ENCODE results near the gene INPP5B. TPM values are rescaled to one million over a fixed set of nuclear protein-coding genes. Genes with fewer than 3 reads are reported as not detected.
A peak's percentile ranks its signal among the peaks of the same experiment; 100 is the strongest.

The INPP5B gene
- total and polyA plus RNA-seq, 9 of the 15 experiments (the other 6 are each of a cell fraction or from before 2014, with no cell fraction given), result 14.1 to 28.7 (median 20.9) TPM

DNA sequence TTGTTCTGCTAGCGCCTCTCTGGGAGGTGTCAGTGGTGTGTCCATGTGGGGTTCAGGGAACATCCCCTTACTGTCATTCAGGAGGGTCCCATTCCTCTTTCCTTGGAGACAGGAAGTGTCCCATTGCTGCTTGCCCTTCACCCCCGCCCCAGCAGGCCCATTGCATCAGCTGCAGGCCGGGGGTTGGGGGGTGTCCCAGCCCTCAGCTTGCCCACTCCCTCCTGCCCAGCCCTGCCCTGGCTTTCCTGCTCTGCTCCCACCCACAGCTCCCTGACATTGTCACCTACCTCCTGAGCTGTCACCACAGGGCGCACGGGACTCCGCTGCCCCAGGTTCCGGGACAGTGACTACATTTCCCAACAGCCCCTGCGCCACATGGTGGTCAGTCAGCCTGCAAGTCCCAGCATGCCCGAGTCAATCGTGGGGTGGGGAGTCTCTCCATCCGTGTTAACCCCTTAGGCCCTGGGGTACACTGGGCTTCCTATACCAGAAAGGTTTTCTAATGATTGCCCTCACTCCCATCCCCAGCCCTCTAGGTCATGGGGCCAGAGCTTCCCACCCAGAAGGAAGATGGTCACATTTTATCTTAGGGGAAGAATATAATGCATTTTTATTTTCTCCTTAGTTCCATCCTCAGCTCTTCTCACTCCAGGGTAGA lies at the start of gene INPP5B (continued):
- TF ChIP-seq, protein P1, sequence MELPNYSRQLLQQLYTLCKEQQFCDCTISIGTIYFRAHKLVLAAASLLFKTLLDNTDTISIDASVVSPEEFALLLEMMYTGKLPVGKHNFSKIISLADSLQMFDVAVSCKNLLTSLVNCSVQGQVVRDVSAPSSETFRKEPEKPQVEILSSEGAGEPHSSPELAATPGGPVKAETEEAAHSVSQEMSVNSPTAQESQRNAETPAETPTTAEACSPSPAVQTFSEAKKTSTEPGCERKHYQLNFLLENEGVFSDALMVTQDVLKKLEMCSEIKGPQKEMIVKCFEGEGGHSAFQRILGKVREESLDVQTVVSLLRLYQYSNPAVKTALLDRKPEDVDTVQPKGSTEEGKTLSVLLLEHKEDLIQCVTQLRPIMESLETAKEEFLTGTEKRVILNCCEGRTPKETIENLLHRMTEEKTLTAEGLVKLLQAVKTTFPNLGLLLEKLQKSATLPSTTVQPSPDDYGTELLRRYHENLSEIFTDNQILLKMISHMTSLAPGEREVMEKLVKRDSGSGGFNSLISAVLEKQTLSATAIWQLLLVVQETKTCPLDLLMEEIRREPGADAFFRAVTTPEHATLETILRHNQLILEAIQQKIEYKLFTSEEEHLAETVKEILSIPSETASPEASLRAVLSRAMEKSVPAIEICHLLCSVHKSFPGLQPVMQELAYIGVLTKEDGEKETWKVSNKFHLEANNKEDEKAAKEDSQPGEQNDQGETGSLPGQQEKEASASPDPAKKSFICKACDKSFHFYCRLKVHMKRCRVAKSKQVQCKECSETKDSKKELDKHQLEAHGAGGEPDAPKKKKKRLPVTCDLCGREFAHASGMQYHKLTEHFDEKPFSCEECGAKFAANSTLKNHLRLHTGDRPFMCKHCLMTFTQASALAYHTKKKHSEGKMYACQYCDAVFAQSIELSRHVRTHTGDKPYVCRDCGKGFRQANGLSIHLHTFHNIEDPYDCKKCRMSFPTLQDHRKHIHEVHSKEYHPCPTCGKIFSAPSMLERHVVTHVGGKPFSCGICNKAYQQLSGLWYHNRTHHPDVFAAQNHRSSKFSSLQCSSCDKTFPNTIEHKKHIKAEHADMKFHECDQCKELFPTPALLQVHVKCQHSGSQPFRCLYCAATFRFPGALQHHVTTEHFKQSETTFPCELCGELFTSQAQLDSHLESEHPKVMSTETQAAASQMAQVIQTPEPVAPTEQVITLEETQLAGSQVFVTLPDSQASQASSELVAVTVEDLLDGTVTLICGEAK (IDR thresholded peaks at IDR 0.05), result peak; percentile 76
- TF ChIP-seq, protein P1 (CRISPR knock-in tag; IDR thresholded peaks at IDR 0.05), result no peak
- TF ChIP-seq NR2C2 (CRISPR knock-in tag; IDR thresholded peaks at IDR 0.05), result no peak
- TF ChIP-seq NR2C2 (tag; IDR thresholded peaks at IDR 0.05), result peak; percentile 88
- no peak for TF ChIP-seq PRMT5 (CRISPR knock-in tag; IDR thresholded peaks at IDR 0.05)
- no peak for TF ChIP-seq NFATC3 (IDR thresholded peaks at IDR 0.05)
- peak; percentile 72 for TF ChIP-seq FOXJ2 (tag; IDR thresholded peaks at IDR 0.05)
- no peak for TF ChIP-seq ZNF354B (CRISPR knock-in tag; IDR thresholded peaks at IDR 0.05)
- TF ChIP-seq ZNF740 (CRISPR knock-in tag; IDR thresholded peaks at IDR 0.05), result peak; percentile 76
- TF ChIP-seq ZNF740 (tag; IDR thresholded peaks at IDR 0.05), result no peak; a peak in 1 of 4 replicates
- TF ChIP-seq PTRF (tag; IDR thresholded peaks at IDR 0.05), result no peak
- TF ChIP-seq TEAD4 (IDR thresholded peaks at IDR 0.05; ENCODE audit: low read length), result no peak
- TF ChIP-seq TEAD4 (CRISPR knock-in tag; IDR thresholded peaks at IDR 0.05; ENCODE audit: borderline replicate concordance), result no peak
- TF ChIP-seq ZBTB26 (CRISPR knock-in tag; IDR thresholded peaks at IDR 0.05), result no peak
- TF ChIP-seq MAZ (CRISPR knock-in tag; conservative IDR thresholded peaks at IDR 0.05 in 1 of 2, IDR thresholded peaks at IDR 0.05 in 1 of 2), result peak; percentile 93 to 98
- TF ChIP-seq, protein P2, sequence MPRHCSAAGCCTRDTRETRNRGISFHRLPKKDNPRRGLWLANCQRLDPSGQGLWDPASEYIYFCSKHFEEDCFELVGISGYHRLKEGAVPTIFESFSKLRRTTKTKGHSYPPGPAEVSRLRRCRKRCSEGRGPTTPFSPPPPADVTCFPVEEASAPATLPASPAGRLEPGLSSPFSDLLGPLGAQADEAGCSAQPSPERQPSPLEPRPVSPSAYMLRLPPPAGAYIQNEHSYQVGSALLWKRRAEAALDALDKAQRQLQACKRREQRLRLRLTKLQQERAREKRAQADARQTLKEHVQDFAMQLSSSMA (CRISPR knock-in tag; IDR thresholded peaks at IDR 0.05), result no peak

All from K562 (cell line).